ENCODE measurements around the gene PDE6D. TPM values are rescaled to one million over a fixed set of nuclear protein-coding genes. Genes with fewer than 3 reads are reported as not detected.
"Not testable (repeated sequence)": the region's sequence is repeated elsewhere in the genome, so short reads cannot be mapped to it uniquely, and the experiment has no call there.

Gene PDE6D
- total RNA-seq, 1 donor from 2014 or later, result 14.1 TPM

DNA sequence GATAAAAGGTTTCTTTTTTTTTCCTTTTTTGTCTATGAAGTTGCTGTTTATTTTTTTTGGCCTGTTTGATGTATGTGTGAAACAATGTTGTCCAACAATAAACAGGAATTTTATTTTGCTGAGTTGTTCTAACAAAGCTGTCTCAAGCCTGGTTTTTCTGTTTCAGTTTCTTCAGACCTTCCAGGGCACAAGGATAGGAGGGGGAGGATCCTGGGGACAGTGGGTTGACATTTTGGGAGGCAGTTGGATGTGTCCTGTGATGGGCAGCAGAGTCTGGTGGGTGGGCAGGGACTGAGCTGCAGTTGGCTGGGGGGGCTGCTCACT, 67.7 kb downstream of the PDE6D start:
- H3K9ac ChIP-seq (ENCODE audit: low read depth in 1 of 3, low read length in 3 of 3), result peak overlapping the region in 2 of 3 donors; percentile 59 to 62
- peaks cover 34 to 67% (median 64%) of the 10 kb centered on the region in 3 donors for H3K4me1 ChIP-seq (ENCODE audit: control insufficient read depth in 3 of 3, insufficient read depth in 3 of 3, low read length in 3 of 3)
- peaks cover 9 to 12% (median 10%) of the 10 kb centered on the region in 3 donors for H3K36me3 ChIP-seq (ENCODE audit: control insufficient read depth in 3 of 3, insufficient read depth in 3 of 3, low read length in 3 of 3)
- H3K27me3 ChIP-seq (ENCODE audit: control insufficient read depth in 3 of 3, insufficient read depth in 3 of 3, low read length in 3 of 3); H3K9me3 ChIP-seq (ENCODE audit: control insufficient read depth in 3 of 3, low read length in 3 of 3): not testable (repeated sequence)
- H3K27ac ChIP-seq (ENCODE audit: low read depth, low read length), result peak overlapping the region; percentile 62
- H3K4me3 ChIP-seq (ENCODE audit: low read length in 3 of 3), result peak overlapping the region in 1 of 3 donors; percentile 29

DNA sequence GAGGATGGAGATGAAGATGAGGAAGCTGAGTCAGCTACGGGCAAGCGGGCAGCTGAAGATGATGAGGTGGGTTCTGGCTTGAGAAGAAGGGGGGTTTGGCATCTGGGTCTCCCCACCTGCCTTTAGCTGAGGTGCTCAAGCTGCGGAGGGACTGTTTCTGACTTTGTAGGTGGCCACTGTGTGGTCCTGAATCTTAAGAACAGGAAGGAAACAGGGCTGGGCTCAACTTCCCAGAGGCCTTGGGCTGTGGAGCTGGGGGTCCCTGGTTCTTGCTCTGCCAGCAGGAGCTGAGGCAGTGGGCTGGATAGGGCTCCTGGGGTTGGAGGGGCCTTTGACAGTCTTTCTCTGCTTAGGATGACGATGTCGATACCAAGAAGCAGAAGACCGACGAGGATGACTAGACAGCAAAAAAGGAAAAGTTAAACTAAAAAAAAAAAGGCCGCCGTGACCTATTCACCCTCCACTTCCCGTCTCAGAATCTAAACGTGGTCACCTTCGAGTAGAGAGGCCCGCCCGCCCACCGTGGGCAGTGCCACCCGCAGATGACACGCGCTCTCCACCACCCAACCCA, 68.5 kb downstream of the PDE6D start:
- H3K27ac ChIP-seq (ENCODE audit: low read depth, low read length), result peak overlapping the region; percentile 97
- H3K9ac ChIP-seq (ENCODE audit: low read depth in 1 of 3, low read length in 3 of 3), result peak overlapping the region in 2 of 3 donors; percentile 92 to 97
- peaks cover 9 to 12% (median 10%) of the 10 kb centered on the region in 3 donors for H3K36me3 ChIP-seq (ENCODE audit: control insufficient read depth in 3 of 3, insufficient read depth in 3 of 3, low read length in 3 of 3)
- H3K4me3 ChIP-seq (ENCODE audit: low read length in 3 of 3), result peak overlapping the region in 1 of 3 donors; percentile 22
- not testable (repeated sequence) for H3K9me3 ChIP-seq (ENCODE audit: control insufficient read depth in 3 of 3, low read length in 3 of 3); H3K27me3 ChIP-seq (ENCODE audit: control insufficient read depth in 3 of 3, insufficient read depth in 3 of 3, low read length in 3 of 3)
- peaks cover 34 to 70% (median 63%) of the 10 kb centered on the region in 3 donors for H3K4me1 ChIP-seq (ENCODE audit: control insufficient read depth in 3 of 3, insufficient read depth in 3 of 3, low read length in 3 of 3)

DNA sequence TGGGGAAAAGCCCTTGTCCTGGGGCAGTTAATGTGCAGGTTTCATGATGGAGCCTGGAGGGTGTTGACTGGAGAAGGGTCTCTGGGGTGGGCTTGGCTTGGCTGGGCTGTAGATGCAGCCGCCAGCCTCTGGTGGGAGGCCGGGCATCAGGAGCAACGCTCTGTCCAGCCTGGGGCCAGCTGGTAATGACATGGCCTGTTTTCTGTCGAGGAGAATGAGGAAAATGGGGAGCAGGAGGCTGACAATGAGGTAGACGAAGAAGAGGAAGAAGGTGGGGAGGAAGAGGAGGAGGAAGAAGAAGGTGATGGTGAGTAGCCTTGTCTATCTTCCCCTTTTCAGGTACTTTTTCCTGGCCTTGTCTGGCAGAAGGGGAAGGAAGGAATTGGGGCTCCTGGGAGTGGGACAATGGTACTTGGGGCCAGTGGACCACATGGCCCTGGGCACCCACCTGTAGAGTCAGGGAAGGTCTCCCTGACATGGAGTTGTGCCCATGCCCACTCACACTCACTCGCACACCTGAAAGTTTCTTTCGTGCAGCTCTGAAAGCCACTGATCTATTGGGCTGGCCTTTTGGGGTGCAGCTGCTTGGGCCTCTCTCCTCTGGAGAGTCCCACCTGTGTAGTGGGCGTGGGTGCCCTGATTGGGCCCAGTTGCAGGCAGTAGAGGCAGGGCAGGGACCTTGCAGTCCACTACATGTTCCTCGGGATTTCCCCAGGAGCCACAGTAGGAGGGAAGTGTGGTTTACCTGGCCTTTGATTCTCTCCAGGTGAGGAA, 69.2 kb downstream of the PDE6D start:
- peak overlapping the region; percentile 74 to 97 (median 92) for H3K9ac ChIP-seq (ENCODE audit: low read depth in 1 of 3, low read length in 3 of 3)
- peaks cover 38 to 71% (median 64%) of the 10 kb centered on the region in 3 donors for H3K4me1 ChIP-seq (ENCODE audit: control insufficient read depth in 3 of 3, insufficient read depth in 3 of 3, low read length in 3 of 3)
- H3K27me3 ChIP-seq (ENCODE audit: control insufficient read depth in 3 of 3, insufficient read depth in 3 of 3, low read length in 3 of 3), result no peaks in the 10 kb centered on the region
- peak overlapping the region; percentile 97 for H3K27ac ChIP-seq (ENCODE audit: low read depth, low read length)
- no peaks in the 10 kb centered on the region for H3K9me3 ChIP-seq (ENCODE audit: control insufficient read depth in 3 of 3, low read length in 3 of 3)
- H3K36me3 ChIP-seq (ENCODE audit: control insufficient read depth in 3 of 3, insufficient read depth in 3 of 3, low read length in 3 of 3), result peaks cover 9 to 12% (median 10%) of the 10 kb centered on the region in 3 donors
- H3K4me3 ChIP-seq (ENCODE audit: low read length in 3 of 3), result peak overlapping the region; percentile 70 to 82 (median 75)

- Histone ChIP-seq H3K27ac (ENCODE audit: low read depth, low read length) (peak overlapping the region; percentile 97), H3K36me3 (ENCODE audit: control insufficient read depth in 3 of 3, insufficient read depth in 3 of 3, low read length in 3 of 3) (peaks cover 9 to 12% (median 10%) of the 10 kb centered on the region in 3 donors), H3K9me3 (ENCODE audit: control insufficient read depth in 3 of 3, low read length in 3 of 3) (no peaks in the 10 kb centered on the region), H3K4me1 (ENCODE audit: control insufficient read depth in 3 of 3, insufficient read depth in 3 of 3, low read length in 3 of 3) (peaks cover 40 to 67% (median 57%) of the 10 kb centered on the region in 3 donors), H3K4me3 (ENCODE audit: low read length in 3 of 3) (peak overlapping the region; percentile 70 to 82 (median 75)), H3K27me3 (ENCODE audit: control insufficient read depth in 3 of 3, insufficient read depth in 3 of 3, low read length in 3 of 3) (no peaks in the 10 kb centered on the region), H3K9ac (ENCODE audit: low read depth in 1 of 3, low read length in 3 of 3) (peak overlapping the region; percentile 74 to 97 (median 92))
These were observed 70.0 kb downstream of the PDE6D start for GRCh38 chr2:231710799-231711676.

GRCh38 chr2:231709981-231710798, 70.9 kb downstream of the PDE6D start:
- peak overlapping the region; percentile 77 to 82 (median 80) for H3K4me3 ChIP-seq (ENCODE audit: low read length in 3 of 3)
- H3K4me1 ChIP-seq (ENCODE audit: control insufficient read depth in 3 of 3, insufficient read depth in 3 of 3, low read length in 3 of 3), result peaks cover 43 to 65% (median 57%) of the 10 kb centered on the region in 3 donors
- peak overlapping the region; percentile 97 for H3K27ac ChIP-seq (ENCODE audit: low read depth, low read length)
- H3K36me3 ChIP-seq (ENCODE audit: control insufficient read depth in 3 of 3, insufficient read depth in 3 of 3, low read length in 3 of 3), result peaks cover 9 to 12% (median 10%) of the 10 kb centered on the region in 3 donors
- no peaks in the 10 kb centered on the region for H3K27me3 ChIP-seq (ENCODE audit: control insufficient read depth in 3 of 3, insufficient read depth in 3 of 3, low read length in 3 of 3)
- no peaks in the 10 kb centered on the region for H3K9me3 ChIP-seq (ENCODE audit: control insufficient read depth in 3 of 3, low read length in 3 of 3)
- peak overlapping the region; percentile 87 to 97 (median 93) for H3K9ac ChIP-seq (ENCODE audit: low read depth in 1 of 3, low read length in 3 of 3)

- no peaks in the 10 kb centered on the region for H3K27me3 ChIP-seq (ENCODE audit: control insufficient read depth in 3 of 3, insufficient read depth in 3 of 3, low read length in 3 of 3)
- peaks cover 9 to 12% (median 10%) of the 10 kb centered on the region in 3 donors for H3K36me3 ChIP-seq (ENCODE audit: control insufficient read depth in 3 of 3, insufficient read depth in 3 of 3, low read length in 3 of 3)
- H3K9ac ChIP-seq (ENCODE audit: low read depth in 1 of 3, low read length in 3 of 3), result peak overlapping the region; percentile 87 to 97 (median 93)
- peak overlapping the region; percentile 97 for H3K27ac ChIP-seq (ENCODE audit: low read depth, low read length)
- H3K9me3 ChIP-seq (ENCODE audit: control insufficient read depth in 3 of 3, low read length in 3 of 3), result no peaks in the 10 kb centered on the region
- peak overlapping the region; percentile 77 to 82 (median 80) for H3K4me3 ChIP-seq (ENCODE audit: low read length in 3 of 3)
- H3K4me1 ChIP-seq (ENCODE audit: control insufficient read depth in 3 of 3, insufficient read depth in 3 of 3, low read length in 3 of 3), result peaks cover 39 to 62% (median 52%) of the 10 kb centered on the region in 3 donors
These were observed 71.5 kb downstream of the PDE6D start for GRCh38 chr2:231709636-231709980.

GRCh38 chr2:231708773-231709635, 72.1 kb downstream of the PDE6D start:
- Histone ChIP-seq H3K27ac (ENCODE audit: low read depth, low read length) (peak overlapping the region; percentile 97), H3K4me1 (ENCODE audit: control insufficient read depth in 3 of 3, insufficient read depth in 3 of 3, low read length in 3 of 3) (peaks cover 34 to 60% (median 46%) of the 10 kb centered on the region in 3 donors), H3K9ac (ENCODE audit: low read depth in 1 of 3, low read length in 3 of 3) (peak overlapping the region; percentile 87 to 97 (median 93)), H3K9me3 (ENCODE audit: control insufficient read depth in 3 of 3, low read length in 3 of 3) (no peaks in the 10 kb centered on the region), H3K4me3 (ENCODE audit: low read length in 3 of 3) (peak overlapping the region; percentile 77 to 82 (median 80)), H3K27me3 (ENCODE audit: control insufficient read depth in 3 of 3, insufficient read depth in 3 of 3, low read length in 3 of 3) (no peaks in the 10 kb centered on the region), H3K36me3 (ENCODE audit: control insufficient read depth in 3 of 3, insufficient read depth in 3 of 3, low read length in 3 of 3) (peaks cover 9 to 12% (median 10%) of the 10 kb centered on the region in 3 donors)

- no peaks in the 10 kb centered on the region for H3K9me3 ChIP-seq (ENCODE audit: control insufficient read depth in 3 of 3, low read length in 3 of 3)
- peak within 1 kb of the TSS; percentile 97 for H3K27ac ChIP-seq (ENCODE audit: low read depth, low read length)
- H3K36me3 ChIP-seq (ENCODE audit: control insufficient read depth in 3 of 3, insufficient read depth in 3 of 3, low read length in 3 of 3), result peaks cover 9 to 12% (median 10%) of the 10 kb centered on the region in 3 donors
- H3K4me1 ChIP-seq (ENCODE audit: control insufficient read depth in 3 of 3, insufficient read depth in 3 of 3, low read length in 3 of 3), result peaks cover 28 to 53% (median 40%) of the 10 kb centered on the region in 3 donors
- peak within 1 kb of the TSS; percentile 95 to 100 (median 98) for H3K9ac ChIP-seq (ENCODE audit: low read depth in 1 of 3, low read length in 3 of 3)
- H3K27me3 ChIP-seq (ENCODE audit: control insufficient read depth in 3 of 3, insufficient read depth in 3 of 3, low read length in 3 of 3), result no peaks in the 10 kb centered on the region
- peak within 1 kb of the TSS; percentile 77 to 98 (median 90) for H3K4me3 ChIP-seq (ENCODE audit: low read length in 3 of 3)
These were observed 72.9 kb downstream of the PDE6D start, which contains the start of gene PTMA for GRCh38 chr2:231707927-231708772. PTMA (plus strand) TSS chr2:231708525; CDS start chr2:231708707, 182 bp downstream.

Measured in skeletal muscle tissue (tissue), 4 donors.